ENCODE measurements around the gene SLX4IP.

SLX4IP gene

GRCh38 chr20:10590950-10591671, 156.0 kb downstream of the SLX4IP start:
- no peak overlapping the region for H3K27ac ChIP-seq
- CTCF ChIA-PET: interaction anchor here (0.5 to 1.3 kb wide), 3 partner anchors 8 to 850 kb away, joined by 3 to 6 read pairs (median 5); no protein-coding TSS in a partner anchor
- TF ChIP-seq CTCF (conservative IDR thresholded peaks at IDR 0.05; ENCODE audit: low read depth): no peak
- POLR2A ChIA-PET (ENCODE audit: low non-redundant PET): interaction anchor here (0.5 kb wide), 1 partner anchor 598 kb away, joined by 3 read pairs; no protein-coding TSS in a partner anchor
- DNase-seq (ENCODE audit: low spot score): peak; percentile 47

GRCh38 chr20:10591946-10592521, 156.9 kb downstream of the SLX4IP start:
- ChIA-PET CTCF (no interaction called here), POLR2A (ENCODE audit: low non-redundant PET) (no interaction called here)
- no peak for DNase-seq (ENCODE audit: low spot score)
- H3K27ac ChIP-seq: peak overlapping the region; percentile 77; the same call in 1 of the 2 replicates
- TF ChIP-seq CTCF (conservative IDR thresholded peaks at IDR 0.05; ENCODE audit: low read depth): no peak

- TF ChIP-seq CTCF (conservative IDR thresholded peaks at IDR 0.05; ENCODE audit: low read depth): no peak
- no peak for DNase-seq (ENCODE audit: low spot score)
- peak overlapping the region; percentile 46; the same call in 1 of the 2 replicates for H3K27ac ChIP-seq
- CTCF ChIA-PET: interaction anchor here (0.7 kb wide), 1 partner anchor 496 kb away, joined by 3 read pairs; no protein-coding TSS in a partner anchor
- POLR2A ChIA-PET (ENCODE audit: low non-redundant PET): interaction anchor here (0.6 kb wide), 1 partner anchor 25 kb away, joined by 3 read pairs; no protein-coding TSS in a partner anchor
These were observed 159.3 kb downstream of the SLX4IP start for GRCh38 chr20:10594296-10594868.

GRCh38 chr20:10595266-10595665, 160.2 kb downstream of the SLX4IP start:
- H3K27ac ChIP-seq: no peak overlapping the region
- no peak for DNase-seq (ENCODE audit: low spot score)
- no peak for TF ChIP-seq CTCF (conservative IDR thresholded peaks at IDR 0.05; ENCODE audit: low read depth)
- ChIA-PET POLR2A (ENCODE audit: low non-redundant PET) (no interaction called here), CTCF (interaction anchor here (0.7 kb wide), 1 partner anchor 41 kb away, joined by 3 read pairs; no protein-coding TSS in a partner anchor)

- POLR2A ChIA-PET (ENCODE audit: low non-redundant PET): interaction anchor here (0.6 kb wide), 1 partner anchor 81 kb away, joined by 5 read pairs; no protein-coding TSS in a partner anchor
- peak overlapping the region; percentile 53 for H3K27ac ChIP-seq
- no peak for TF ChIP-seq CTCF (conservative IDR thresholded peaks at IDR 0.05; ENCODE audit: low read depth)
- DNase-seq (ENCODE audit: low spot score): no peak
- CTCF ChIA-PET: interaction anchor here (0.6 to 0.8 kb wide), 3 partner anchors 40 to 43 kb away, joined by 3 to 5 read pairs (median 3); no protein-coding TSS in a partner anchor
These were observed 160.9 kb downstream of the SLX4IP start for GRCh38 chr20:10595985-10596384.

GRCh38 chr20:10596710-10597121, 161.6 kb downstream of the SLX4IP start:
- ChIA-PET CTCF (interaction anchor here (0.8 kb wide), 1 partner anchor 43 kb away, joined by 5 read pairs; no protein-coding TSS in a partner anchor), POLR2A (ENCODE audit: low non-redundant PET) (no interaction called here)
- no peak overlapping the region for H3K27ac ChIP-seq
- no peak for TF ChIP-seq CTCF (conservative IDR thresholded peaks at IDR 0.05; ENCODE audit: low read depth)
- peak; percentile 45 for DNase-seq (ENCODE audit: low spot score)
